Measurements from ENCODE around the gene ARL4C.

- no peak for TF ChIP-seq CTCF (conservative IDR thresholded peaks at IDR 0.05 in 1 of 2, IDR thresholded peaks at IDR 0.05 in 1 of 2; ENCODE audit: extremely low read depth in 1 of 2, insufficient read depth in 1 of 2, low read depth in 1 of 2, low read length in 2 of 2)
- TF ChIP-seq EZH2 (IDR thresholded peaks at IDR 0.05; ENCODE audit: borderline replicate concordance, low read length), result no peak
These were observed 8.4 kb downstream of the ARL4C start for GRCh38 chr2:234488486-234488885.

All from mammary epithelial cell (primary cell).